ENCODE measurements around the gene CELF1.

DNA sequence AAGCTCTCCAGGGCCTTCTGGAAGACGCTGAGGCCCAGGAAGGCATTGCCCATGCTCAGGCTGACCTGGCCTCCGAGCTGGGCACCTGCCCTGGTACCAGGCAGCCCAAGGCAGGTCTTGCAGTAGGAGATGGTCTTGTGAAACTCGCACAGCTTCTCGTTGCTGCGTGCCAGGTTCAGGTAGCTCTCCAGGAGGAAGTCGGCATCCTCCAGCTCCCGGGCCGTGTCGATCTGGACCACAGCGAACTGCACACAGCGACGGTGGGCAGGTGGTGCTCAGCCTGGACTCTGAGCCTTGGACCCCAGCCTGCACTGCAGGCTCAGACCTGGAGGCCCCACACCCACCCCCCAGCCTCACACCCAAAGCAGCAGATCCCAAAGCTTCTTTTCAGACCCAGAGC is 105.0 kb downstream of the CELF1 start:
- TF ChIP-seq EZH2 (IDR thresholded peaks at IDR 0.05; ENCODE audit: low read length, missing control alignments), result no peak
- TF ChIP-seq, protein P1, sequence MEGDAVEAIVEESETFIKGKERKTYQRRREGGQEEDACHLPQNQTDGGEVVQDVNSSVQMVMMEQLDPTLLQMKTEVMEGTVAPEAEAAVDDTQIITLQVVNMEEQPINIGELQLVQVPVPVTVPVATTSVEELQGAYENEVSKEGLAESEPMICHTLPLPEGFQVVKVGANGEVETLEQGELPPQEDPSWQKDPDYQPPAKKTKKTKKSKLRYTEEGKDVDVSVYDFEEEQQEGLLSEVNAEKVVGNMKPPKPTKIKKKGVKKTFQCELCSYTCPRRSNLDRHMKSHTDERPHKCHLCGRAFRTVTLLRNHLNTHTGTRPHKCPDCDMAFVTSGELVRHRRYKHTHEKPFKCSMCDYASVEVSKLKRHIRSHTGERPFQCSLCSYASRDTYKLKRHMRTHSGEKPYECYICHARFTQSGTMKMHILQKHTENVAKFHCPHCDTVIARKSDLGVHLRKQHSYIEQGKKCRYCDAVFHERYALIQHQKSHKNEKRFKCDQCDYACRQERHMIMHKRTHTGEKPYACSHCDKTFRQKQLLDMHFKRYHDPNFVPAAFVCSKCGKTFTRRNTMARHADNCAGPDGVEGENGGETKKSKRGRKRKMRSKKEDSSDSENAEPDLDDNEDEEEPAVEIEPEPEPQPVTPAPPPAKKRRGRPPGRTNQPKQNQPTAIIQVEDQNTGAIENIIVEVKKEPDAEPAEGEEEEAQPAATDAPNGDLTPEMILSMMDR (conservative IDR thresholded peaks at IDR 0.05 in 1 of 2, IDR thresholded peaks at IDR 0.05 in 1 of 2; ENCODE audit: low read depth in 1 of 2, low read length in 2 of 2), result no peak

All from fibroblast of lung (primary cell).